ENCODE results near the gene ZNF549.
"Not testable (repeated sequence)": the region's sequence is repeated elsewhere in the genome, so short reads cannot be mapped to it uniquely, and the experiment has no call there.

Gene ZNF549

GRCh38 chr19:57512845-57513244 lies 14.3 kb upstream of the ZNF549 start:
- WGBS: 98% methylated on average over 6 of the region's 6 CpGs
- H2BK12ac ChIP-seq (ENCODE audit: low read length in 2 of 2): no peak overlapping the region
- no peak overlapping the region for H3K14ac ChIP-seq (ENCODE audit: low read length in 2 of 2)
- peak; percentile 39 for DNase-seq
- no peak overlapping the region for H3K27ac ChIP-seq (ENCODE audit: low read length, poor library complexity, severe bottlenecking)
- H2BK15ac ChIP-seq (ENCODE audit: low read depth, poor library complexity, severe bottlenecking): no peak overlapping the region
- no peak overlapping the region for H4K8ac ChIP-seq (ENCODE audit: low read length)
- no peak overlapping the region for H2BK5ac ChIP-seq (ENCODE audit: low read depth, low read length, poor library complexity, severe bottlenecking)
- no peak overlapping the region for H3K23ac ChIP-seq (ENCODE audit: low read length in 2 of 2)
- H4K91ac ChIP-seq (ENCODE audit: low read length): no peak overlapping the region
- no peak overlapping the region for H3K4me2 ChIP-seq (ENCODE audit: low read length, poor library complexity, severe bottlenecking)
- H3K79me1 ChIP-seq (replicated peaks; ENCODE audit: low read length, poor library complexity, severe bottlenecking): no peaks in the 10 kb centered on the region
- H3K4ac ChIP-seq (ENCODE audit: low read depth in 1 of 2, low read length in 2 of 2): no peak overlapping the region
- no peak overlapping the region for H3K18ac ChIP-seq (ENCODE audit: low read depth in 1 of 2, low read length in 2 of 2)
- no peaks in the 10 kb centered on the region for H3K27me3 ChIP-seq (ENCODE audit: control insufficient read depth in 1 of 2, insufficient read depth in 1 of 2, low read length in 2 of 2)
- H2AK5ac ChIP-seq (ENCODE audit: low read length, severe bottlenecking): no peak overlapping the region
- no peak overlapping the region for H3K9ac ChIP-seq (ENCODE audit: low read length)
- H3K4me1 ChIP-seq (ENCODE audit: control insufficient read depth, insufficient read depth, low read depth, low read length): no peaks in the 10 kb centered on the region
- no peak overlapping the region for H2AFZ ChIP-seq (ENCODE audit: low read depth, low read length)
- H3K36me3 ChIP-seq (ENCODE audit: control insufficient read depth in 1 of 2, insufficient read depth in 2 of 2, low read depth in 1 of 2, low read length in 2 of 2): peaks cover 14 to 80% of the 10 kb centered on the region in 2 experiments
- H2BK120ac ChIP-seq (ENCODE audit: low read depth, low read length): no peak overlapping the region
- H3K4me3 ChIP-seq (ENCODE audit: insufficient read depth in 1 of 2, low read depth in 1 of 2, low read length in 2 of 2): no peak overlapping the region
- H3K9me3 ChIP-seq (ENCODE audit: control insufficient read depth, low read length): peaks cover 82% of the 10 kb centered on the region

DNA sequence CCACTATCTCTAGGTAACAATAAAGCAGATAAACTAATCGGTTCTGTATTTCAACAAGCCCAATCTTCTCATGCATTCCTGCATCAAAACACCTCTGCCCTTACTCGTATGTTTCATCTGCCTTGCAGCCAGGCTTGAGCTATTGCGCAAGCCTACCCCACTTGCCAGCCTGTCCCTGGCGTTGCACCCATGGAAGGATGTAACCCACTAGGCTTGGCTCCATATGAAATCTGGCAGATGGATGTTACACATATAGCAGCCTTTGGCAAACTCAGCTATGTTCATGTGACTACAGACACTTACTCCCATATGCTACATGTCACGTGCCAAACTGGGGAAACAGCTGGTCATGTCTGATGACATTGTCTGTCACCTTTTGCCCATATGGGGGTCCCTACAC lies 11.9 kb upstream of the ZNF549 start:
- no peak overlapping the region for H3K27ac ChIP-seq (ENCODE audit: low read length, poor library complexity, severe bottlenecking)
- no peak overlapping the region for H2AFZ ChIP-seq (ENCODE audit: low read depth, low read length)
- H2AK5ac ChIP-seq (ENCODE audit: low read length, severe bottlenecking): no peak overlapping the region
- WGBS: 93% methylated on average over 5 of the region's 5 CpGs
- no peaks in the 10 kb centered on the region for H3K27me3 ChIP-seq (ENCODE audit: control insufficient read depth in 1 of 2, insufficient read depth in 1 of 2, low read length in 2 of 2)
- H3K4me2 ChIP-seq (ENCODE audit: low read length, poor library complexity, severe bottlenecking): no peak overlapping the region
- H3K9ac ChIP-seq (ENCODE audit: low read length): no peak overlapping the region
- H3K4me1 ChIP-seq (ENCODE audit: control insufficient read depth, insufficient read depth, low read depth, low read length): no peaks in the 10 kb centered on the region
- H4K8ac ChIP-seq (ENCODE audit: low read length): no peak overlapping the region
- H4K91ac ChIP-seq (ENCODE audit: low read length): no peak overlapping the region
- H3K9me3 ChIP-seq (ENCODE audit: control insufficient read depth, low read length): peaks cover 73% of the 10 kb centered on the region
- no peak overlapping the region for H2BK120ac ChIP-seq (ENCODE audit: low read depth, low read length)
- H3K79me1 ChIP-seq (replicated peaks; ENCODE audit: low read length, poor library complexity, severe bottlenecking): no peaks in the 10 kb centered on the region
- peaks cover 14 to 69% of the 10 kb centered on the region in 2 experiments for H3K36me3 ChIP-seq (ENCODE audit: control insufficient read depth in 1 of 2, insufficient read depth in 2 of 2, low read depth in 1 of 2, low read length in 2 of 2)
- no peak overlapping the region for H3K4ac ChIP-seq (ENCODE audit: low read depth in 1 of 2, low read length in 2 of 2)
- DNase-seq: no peak
- H3K14ac ChIP-seq (ENCODE audit: low read length in 2 of 2): no peak overlapping the region
- H3K4me3 ChIP-seq (ENCODE audit: insufficient read depth in 1 of 2, low read depth in 1 of 2, low read length in 2 of 2): no peak overlapping the region
- no peak overlapping the region for H3K18ac ChIP-seq (ENCODE audit: low read depth in 1 of 2, low read length in 2 of 2)
- no peak overlapping the region for H2BK15ac ChIP-seq (ENCODE audit: low read depth, poor library complexity, severe bottlenecking)
- H3K23ac ChIP-seq (ENCODE audit: low read length in 2 of 2): no peak overlapping the region
- H2BK12ac ChIP-seq (ENCODE audit: low read length in 2 of 2): no peak overlapping the region
- H2BK5ac ChIP-seq (ENCODE audit: low read depth, low read length, poor library complexity, severe bottlenecking): no peak overlapping the region

- not testable (repeated sequence) for H3K9ac ChIP-seq (ENCODE audit: low read length); H3K27me3 ChIP-seq (ENCODE audit: control insufficient read depth in 1 of 2, insufficient read depth in 1 of 2, low read length in 2 of 2); H4K8ac ChIP-seq (ENCODE audit: low read length); H3K4me3 ChIP-seq (ENCODE audit: insufficient read depth in 1 of 2, low read depth in 1 of 2, low read length in 2 of 2); DNase-seq; H3K14ac ChIP-seq (ENCODE audit: low read length in 2 of 2); H2BK12ac ChIP-seq (ENCODE audit: low read length in 2 of 2); H4K91ac ChIP-seq (ENCODE audit: low read length); H2BK15ac ChIP-seq (ENCODE audit: low read depth, poor library complexity, severe bottlenecking); H2AFZ ChIP-seq (ENCODE audit: low read depth, low read length); H3K23ac ChIP-seq (ENCODE audit: low read length in 2 of 2); H3K79me1 ChIP-seq (replicated peaks; ENCODE audit: low read length, poor library complexity, severe bottlenecking); H2BK120ac ChIP-seq (ENCODE audit: low read depth, low read length); H3K27ac ChIP-seq (ENCODE audit: low read length, poor library complexity, severe bottlenecking); H3K4me2 ChIP-seq (ENCODE audit: low read length, poor library complexity, severe bottlenecking); H3K18ac ChIP-seq (ENCODE audit: low read depth in 1 of 2, low read length in 2 of 2); H2AK5ac ChIP-seq (ENCODE audit: low read length, severe bottlenecking); H2BK5ac ChIP-seq (ENCODE audit: low read depth, low read length, poor library complexity, severe bottlenecking); H3K4ac ChIP-seq (ENCODE audit: low read depth in 1 of 2, low read length in 2 of 2); H3K4me1 ChIP-seq (ENCODE audit: control insufficient read depth, insufficient read depth, low read depth, low read length)
- 94% methylated on average over 3 of the region's 4 CpGs for WGBS
- Histone ChIP-seq H3K36me3 (ENCODE audit: control insufficient read depth in 1 of 2, insufficient read depth in 2 of 2, low read depth in 1 of 2, low read length in 2 of 2) (peaks cover 14 to 57% of the 10 kb centered on the region in 2 experiments), H3K9me3 (ENCODE audit: control insufficient read depth, low read length) (peaks cover 54% of the 10 kb centered on the region)
Observed at GRCh38 chr19:57518021-57518420, 9.1 kb upstream of the ZNF549 start.

GRCh38 chr19:57537953-57538547 lies 10.9 kb downstream of the ZNF549 start:
- Histone ChIP-seq H4K91ac (ENCODE audit: low read length) (no peak overlapping the region), H3K9ac (ENCODE audit: low read length) (no peak overlapping the region), H2BK5ac (ENCODE audit: low read depth, low read length, poor library complexity, severe bottlenecking) (no peak overlapping the region), H3K36me3 (ENCODE audit: control insufficient read depth in 1 of 2, insufficient read depth in 2 of 2, low read depth in 1 of 2, low read length in 2 of 2) (peaks cover 56 to 96% of the 10 kb centered on the region in 2 experiments), H2BK120ac (ENCODE audit: low read depth, low read length) (no peak overlapping the region), H3K4me2 (ENCODE audit: low read length, poor library complexity, severe bottlenecking) (no peak overlapping the region), H3K18ac (ENCODE audit: low read depth in 1 of 2, low read length in 2 of 2) (no peak overlapping the region), H3K9me3 (ENCODE audit: control insufficient read depth, low read length) (peaks cover 98% of the 10 kb centered on the region), H2AK5ac (ENCODE audit: low read length, severe bottlenecking) (no peak overlapping the region), H3K79me1 (replicated peaks; ENCODE audit: low read length, poor library complexity, severe bottlenecking) (peaks cover 34% of the 10 kb centered on the region), H3K23ac (ENCODE audit: low read length in 2 of 2) (no peak overlapping the region), H2BK12ac (ENCODE audit: low read length in 2 of 2) (no peak overlapping the region), H4K8ac (ENCODE audit: low read length) (no peak overlapping the region), H2AFZ (ENCODE audit: low read depth, low read length) (no peak overlapping the region), H3K27me3 (ENCODE audit: control insufficient read depth in 1 of 2, insufficient read depth in 1 of 2, low read length in 2 of 2) (no peaks in the 10 kb centered on the region), H3K4me1 (ENCODE audit: control insufficient read depth, insufficient read depth, low read depth, low read length) (no peaks in the 10 kb centered on the region), H3K27ac (ENCODE audit: low read length, poor library complexity, severe bottlenecking) (no peak overlapping the region), H3K4me3 (ENCODE audit: insufficient read depth in 1 of 2, low read depth in 1 of 2, low read length in 2 of 2) (peak overlapping the region in 1 of 2 experiments; percentile 25), H3K4ac (ENCODE audit: low read depth in 1 of 2, low read length in 2 of 2) (no peak overlapping the region), H3K14ac (ENCODE audit: low read length in 2 of 2) (no peak overlapping the region), H2BK15ac (ENCODE audit: low read depth, poor library complexity, severe bottlenecking) (no peak overlapping the region)
- DNase-seq: peak; percentile 11
- 100% methylated on average over 2 of the region's 7 CpGs for WGBS
